HepG2 (cell line): ENCODE results near the gene TOMM20. TPM values are rescaled to one million over a fixed set of nuclear protein-coding genes. Genes with fewer than 3 reads are reported as not detected.

Experiments
- MBD4 ChIP-seq: IDR thresholded peaks from 2 replicates; pipeline ENCODE4 v1.6.1; 2012; ENCODE audit warnings: low read length, inconsistent platforms, borderline replicate concordance
- MLLT10 ChIP-seq: sonication (generic); formaldehyde crosslinking; IDR thresholded peaks from 2 replicates; pipeline ENCODE4 v1.4.0; 2020; ENCODE audit warnings: missing genetic modification reagents
- PAF1 ChIP-seq: IDR thresholded peaks from 2 replicates; pipeline ENCODE4 v1.6.1; 2016; ENCODE audit warnings: missing genetic modification reagents, missing compliant biosample characterization
- PREB ChIP-seq: sonication (generic); formaldehyde crosslinking; IDR thresholded peaks from 2 replicates; pipeline ENCODE4 v1.4.0; 2020; ENCODE audit warnings: missing genetic modification reagents
- RELA ChIP-seq: sonication (generic); formaldehyde crosslinking; IDR thresholded peaks from 2 replicates; pipeline ENCODE4 v1.4.0; 2020; ENCODE audit warnings: missing genetic modification reagents
- SMARCE1 ChIP-seq: fragments of 450-650 bp; IDR thresholded peaks from 2 replicates; pipeline ENCODE4 v1.6.1; 2017; ENCODE audit warnings: borderline replicate concordance
- TCF7L2 ChIP-seq: IDR thresholded peaks from 2 replicates; pipeline ENCODE4 v1.6.1; 2011; ENCODE audit warnings: mild to moderate bottlenecking, low read depth, low read length, moderate library complexity
- YEATS2 ChIP-seq: sonication (generic); formaldehyde crosslinking; IDR thresholded peaks from 2 replicates; pipeline ENCODE4 v1.4.0; 2020; ENCODE audit warnings: missing genetic modification reagents, borderline replicate concordance
- ZBTB40 ChIP-seq, 2 experiments: fragments of 450-650 bp in 1 of 2; sonication (generic) in 1 of 2; formaldehyde crosslinking in 1 of 2; IDR thresholded peaks; 2 replicates each; pipeline versions ENCODE4 v1.6.1 to v1.8.0; 2016 to 2022; ENCODE audit warnings: antibody characterized with exemption in 1 of 2, mild to moderate bottlenecking in 1 of 2, missing genetic modification reagents in 1 of 2
- ZFX ChIP-seq: sonication (generic); formaldehyde crosslinking; IDR thresholded peaks from 2 replicates; pipeline ENCODE4 v1.4.0; 2020; ENCODE audit warnings: mild to moderate bottlenecking, low read depth, missing genetic modification reagents, moderate library complexity
- ZNF761 ChIP-seq: sonication (generic); formaldehyde crosslinking; conservative IDR thresholded peaks from 2 replicates; pipeline ENCODE4 v1.4.0; 2020; ENCODE audit warnings: mild to moderate bottlenecking, missing genetic modification reagents
- ZNF788 ChIP-seq: sonication (generic); formaldehyde crosslinking; IDR thresholded peaks from 2 replicates; pipeline ENCODE4 v1.5.0; 2020; ENCODE audit warnings: mild to moderate bottlenecking, missing genetic modification reagents, borderline replicate concordance
- polyA plus RNA-seq, 8 experiments: library from polyadenylated mRNA; depleted of rRNA in 3 of 8; stranded (reverse) in 7 of 8; unstranded in 1 of 8; fragments of >200 nt; fragmentation: Illumina TruSeq in 4 of 8; extraction: Trizol in 4 of 8; gene quantifications; 2 replicates each; pipeline versions ENCODE4 v1.2.1 to v1.2.3, GENCODE V29; 2011 to 2016; ENCODE audit warnings: low read depth in 4 of 8, missing spikeins in 1 of 8, mixed read lengths in 1 of 8; ENCODE audit not compliant: insufficient read depth in 1 of 8
- total RNA-seq, 5 experiments: library from RNA; depleted of rRNA; stranded (reverse); fragments of >200 nt; fragmentation: Illumina TruSeq; extraction: Trizol; gene quantifications; 2 replicates each; pipeline ENCODE4 v1.2.3, GENCODE V29; 2016; ENCODE audit warnings: low read depth in 1 of 5
- TF ChIP-seq, protein P1 (sequence below): sonication (generic); formaldehyde crosslinking; IDR thresholded peaks from 2 replicates; pipeline ENCODE4 v1.4.0; 2020; ENCODE audit warnings: mild to moderate bottlenecking, missing genetic modification reagents
- TF ChIP-seq, protein P2 (sequence below): sonication (generic); formaldehyde crosslinking; IDR thresholded peaks from 2 replicates; pipeline ENCODE4 v1.9.0; 2021; ENCODE audit warnings: missing genetic modification reagents, borderline replicate concordance
- TF ChIP-seq, protein P3 (sequence below): IDR thresholded peaks from 2 replicates; pipeline ENCODE4 v1.6.1; 2016; ENCODE audit warnings: mild to moderate bottlenecking

The TOMM20 gene
- total and polyA plus RNA-seq, 2 of the 13 experiments (the other 11 are each of a cell fraction or from before 2014, with no cell fraction given): 153 to 376 TPM

DNA sequence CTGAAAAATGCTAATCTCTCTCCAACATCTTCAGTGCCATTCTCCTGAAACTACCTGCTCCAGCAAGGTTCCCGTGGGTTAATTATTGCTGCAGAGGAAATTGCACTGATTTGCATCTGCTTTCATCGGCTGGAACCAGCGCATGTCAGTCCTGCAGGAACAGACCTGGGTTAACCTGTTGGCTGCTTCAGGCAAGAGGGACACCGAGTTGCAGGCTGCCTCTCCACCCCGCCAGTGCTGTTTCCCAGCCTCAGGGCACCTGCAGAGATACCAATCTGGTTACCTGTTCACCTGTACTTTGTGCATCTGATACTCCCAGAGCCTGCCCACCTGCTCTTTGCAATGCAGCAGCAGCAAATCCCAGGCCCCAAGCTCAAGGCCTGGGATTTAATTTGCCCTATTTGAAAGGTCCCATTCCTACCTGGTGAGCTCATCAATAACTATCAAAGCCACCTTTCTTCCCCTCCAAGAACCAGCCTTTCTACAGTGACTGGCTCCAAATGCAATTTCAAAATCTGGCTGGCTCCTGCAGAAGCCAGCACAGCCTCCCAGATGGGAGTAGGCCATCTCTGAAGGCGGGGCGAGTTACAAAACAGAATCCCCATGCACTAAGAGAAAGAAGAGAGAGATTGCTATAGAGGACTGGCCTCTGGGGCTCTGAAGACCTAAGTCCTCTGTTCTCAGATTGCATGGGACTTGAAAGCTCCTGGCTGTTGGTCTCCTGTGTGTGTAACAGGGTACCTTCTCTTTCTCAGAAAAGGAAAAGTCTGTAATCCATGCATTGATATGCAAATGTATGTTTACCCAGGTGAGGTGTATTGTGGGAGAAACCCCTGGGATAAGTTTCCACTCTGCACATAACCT is 67.8 kb downstream of the TOMM20 start (continued):
- TF ChIP-seq MLLT10 (CRISPR knock-in tag): no peak
- TF ChIP-seq RELA (CRISPR knock-in tag): no peak
- TF ChIP-seq, protein P1, sequence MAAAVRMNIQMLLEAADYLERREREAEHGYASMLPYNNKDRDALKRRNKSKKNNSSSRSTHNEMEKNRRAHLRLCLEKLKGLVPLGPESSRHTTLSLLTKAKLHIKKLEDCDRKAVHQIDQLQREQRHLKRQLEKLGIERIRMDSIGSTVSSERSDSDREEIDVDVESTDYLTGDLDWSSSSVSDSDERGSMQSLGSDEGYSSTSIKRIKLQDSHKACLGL (CRISPR knock-in tag): no peak
- no peak for TF ChIP-seq PAF1 (CRISPR knock-in tag)
- peak; percentile 50 for TF ChIP-seq ZFX (CRISPR knock-in tag)
- no peak for TF ChIP-seq ZNF761 (CRISPR knock-in tag)
- 0 out of 2 replicates have a peak, but pooled peaks have one; percentile 37 for TF ChIP-seq MBD4
- TF ChIP-seq YEATS2: no peak
- no peak for TF ChIP-seq TCF7L2
- TF ChIP-seq SMARCE1: no peak
- TF ChIP-seq, protein P2, sequence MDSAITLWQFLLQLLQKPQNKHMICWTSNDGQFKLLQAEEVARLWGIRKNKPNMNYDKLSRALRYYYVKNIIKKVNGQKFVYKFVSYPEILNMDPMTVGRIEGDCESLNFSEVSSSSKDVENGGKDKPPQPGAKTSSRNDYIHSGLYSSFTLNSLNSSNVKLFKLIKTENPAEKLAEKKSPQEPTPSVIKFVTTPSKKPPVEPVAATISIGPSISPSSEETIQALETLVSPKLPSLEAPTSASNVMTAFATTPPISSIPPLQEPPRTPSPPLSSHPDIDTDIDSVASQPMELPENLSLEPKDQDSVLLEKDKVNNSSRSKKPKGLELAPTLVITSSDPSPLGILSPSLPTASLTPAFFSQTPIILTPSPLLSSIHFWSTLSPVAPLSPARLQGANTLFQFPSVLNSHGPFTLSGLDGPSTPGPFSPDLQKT (CRISPR knock-in tag): no peak
- TF ChIP-seq ZBTB40 (IDR thresholded peaks at IDR 0.05): no peak
- peak; percentile 33; the same call in 1 of the 2 replicates for TF ChIP-seq ZBTB40 (CRISPR knock-in tag; IDR thresholded peaks at IDR 0.05)
- TF ChIP-seq, protein P3, sequence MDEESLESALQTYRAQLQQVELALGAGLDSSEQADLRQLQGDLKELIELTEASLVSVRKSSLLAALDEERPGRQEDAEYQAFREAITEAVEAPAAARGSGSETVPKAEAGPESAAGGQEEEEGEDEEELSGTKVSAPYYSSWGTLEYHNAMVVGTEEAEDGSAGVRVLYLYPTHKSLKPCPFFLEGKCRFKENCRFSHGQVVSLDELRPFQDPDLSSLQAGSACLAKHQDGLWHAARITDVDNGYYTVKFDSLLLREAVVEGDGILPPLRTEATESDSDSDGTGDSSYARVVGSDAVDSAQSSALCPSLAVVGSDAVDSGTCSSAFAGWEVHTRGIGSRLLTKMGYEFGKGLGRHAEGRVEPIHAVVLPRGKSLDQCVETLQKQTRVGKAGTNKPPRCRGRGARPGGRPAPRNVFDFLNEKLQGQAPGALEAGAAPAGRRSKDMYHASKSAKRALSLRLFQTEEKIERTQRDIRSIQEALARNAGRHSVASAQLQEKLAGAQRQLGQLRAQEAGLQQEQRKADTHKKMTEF (CRISPR knock-in tag): no peak
- TF ChIP-seq ZNF788 (CRISPR knock-in tag): no peak
- TF ChIP-seq PREB (CRISPR knock-in tag): no peak
